H9 (cell line): ENCODE measurements around the gene UBL4A. TPM values are rescaled to one million over a fixed set of nuclear protein-coding genes. Genes with fewer than 3 reads are reported as not detected.

Experiments used
- DNase-seq: peaks from one replicate; pipeline ENCODE4 v3.0.0-alpha.2; 2017
- H2AFZ ChIP-seq: one replicate; pipeline ENCODE4 v1.6.1; 2013; ENCODE audit warnings: mild to moderate bottlenecking, low read length, control low read depth, moderate library complexity
- H2AK5ac ChIP-seq: 2 replicates; pipeline ENCODE4 v1.6.1; 2013; ENCODE audit warnings: low read length, control low read depth, mixed read lengths; ENCODE audit not compliant: insufficient read length
- H2BK120ac ChIP-seq: one replicate; pipeline ENCODE4 v1.6.1; 2013; ENCODE audit warnings: low read depth, mild to moderate bottlenecking, low read length, control low read depth, inconsistent platforms; ENCODE audit not compliant: poor library complexity, severe bottlenecking
- H2BK12ac ChIP-seq: 2 replicates; pipeline ENCODE4 v1.6.1; 2013; ENCODE audit warnings: low read length, control low read depth, mixed read lengths, low read depth; ENCODE audit not compliant: insufficient read length
- H2BK15ac ChIP-seq: 2 replicates; pipeline ENCODE4 v1.6.1; 2013; ENCODE audit warnings: low read depth, low read length, control low read depth
- H2BK20ac ChIP-seq: one replicate; pipeline ENCODE4 v1.6.1; 2013; ENCODE audit warnings: low read depth, mild to moderate bottlenecking, low read length, control low read depth, inconsistent platforms; ENCODE audit not compliant: poor library complexity, severe bottlenecking
- H2BK5ac ChIP-seq: 2 replicates; pipeline ENCODE4 v1.6.1; 2013; ENCODE audit warnings: low read length, control low read depth, mixed read lengths; ENCODE audit not compliant: insufficient read length
- H3K14ac ChIP-seq: 2 replicates; pipeline ENCODE4 v1.6.1; 2013; ENCODE audit warnings: low read length, control low read depth; ENCODE audit not compliant: insufficient read depth
- H3K18ac ChIP-seq: 2 replicates; pipeline ENCODE4 v1.6.1; 2013; ENCODE audit warnings: low read depth, mild to moderate bottlenecking, mixed read lengths, low read length, control low read depth; ENCODE audit not compliant: insufficient read length
- H3K23ac ChIP-seq: 2 replicates; pipeline ENCODE4 v1.6.1; 2013; ENCODE audit warnings: low read length, control low read depth, mixed read lengths, low read depth; ENCODE audit not compliant: insufficient read length
- H3K23me2 ChIP-seq: 2 replicates; pipeline ENCODE4 v1.6.1; 2013; ENCODE audit warnings: low read depth, mild to moderate bottlenecking, mixed read lengths, low read length, control low read depth; ENCODE audit not compliant: insufficient read length, poor library complexity, severe bottlenecking
- H3K27ac ChIP-seq: 2 replicates; pipeline ENCODE4 v1.5.1; 2013; ENCODE audit warnings: low read length, control low read depth, mixed read lengths, low read depth; ENCODE audit not compliant: insufficient read length
- H3K27me3 ChIP-seq: 2 replicates; pipeline ENCODE4 v1.6.1; 2013; ENCODE audit warnings: low read length, control low read depth, inconsistent platforms; ENCODE audit not compliant: insufficient read depth
- H3K4ac ChIP-seq: 2 replicates; pipeline ENCODE4 v1.6.1; 2013; ENCODE audit warnings: low read depth, mild to moderate bottlenecking, control low read depth, inconsistent platforms, low read length, moderate library complexity
- H3K4me1 ChIP-seq: 2 replicates; pipeline ENCODE4 v1.6.1; 2013; ENCODE audit warnings: low read length, control low read depth, inconsistent platforms; ENCODE audit not compliant: insufficient read depth
- H3K4me2 ChIP-seq: 2 replicates; pipeline ENCODE4 v1.6.1; 2013; ENCODE audit warnings: low read length, control low read depth, mixed read lengths; ENCODE audit not compliant: insufficient read length, insufficient read depth
- H3K56ac ChIP-seq: 2 replicates; pipeline ENCODE4 v1.6.1; 2013; ENCODE audit warnings: low read depth, mild to moderate bottlenecking, mixed read lengths, low read length, control low read depth; ENCODE audit not compliant: insufficient read length
- H3K79me1 ChIP-seq: 2 replicates; pipeline ENCODE4 v1.6.1; 2013; ENCODE audit warnings: low read depth, mild to moderate bottlenecking, moderate library complexity, low read length, control low read depth, inconsistent platforms; ENCODE audit not compliant: insufficient read depth, poor library complexity, severe bottlenecking
- H3K79me2 ChIP-seq: 2 replicates; pipeline ENCODE4 v1.6.1; 2013; ENCODE audit warnings: low read length, control low read depth, inconsistent platforms; ENCODE audit not compliant: insufficient read depth
- H3K9ac ChIP-seq: 2 replicates; pipeline ENCODE4 v1.6.1; 2013; ENCODE audit warnings: low read length, control low read depth, mixed read lengths; ENCODE audit not compliant: insufficient read length; ENCODE audit errors: extremely low read depth
- H3K9me3 ChIP-seq: one replicate; pipeline ENCODE4 v1.6.1; 2013; ENCODE audit warnings: low read depth, low read length, inconsistent platforms; ENCODE audit not compliant: control insufficient read depth
- H3T11ph ChIP-seq: one replicate; pipeline ENCODE4 v1.6.1; 2013; ENCODE audit warnings: mild to moderate bottlenecking, low read length, control low read depth, inconsistent platforms
- H4K20me1 ChIP-seq: one replicate; pipeline ENCODE4 v1.6.1; 2013; ENCODE audit not compliant: control insufficient read depth, insufficient read length, insufficient read depth
- H4K5ac ChIP-seq: 2 replicates; pipeline ENCODE4 v1.6.1; 2013; ENCODE audit warnings: low read depth, mild to moderate bottlenecking, mixed read lengths, low read length, control low read depth; ENCODE audit not compliant: insufficient read length
- H4K8ac ChIP-seq: replicated peaks from 2 replicates; pipeline ENCODE4 v1.6.1; 2013; ENCODE audit warnings: low read length, control low read depth, mixed read lengths, low read depth; ENCODE audit not compliant: insufficient read length
- H4K91ac ChIP-seq: 2 replicates; pipeline ENCODE4 v1.6.1; 2013; ENCODE audit warnings: low read depth, mild to moderate bottlenecking, moderate library complexity, mixed read lengths, low read length, control low read depth; ENCODE audit not compliant: insufficient read length
- H3K27ac Mint-ChIP-seq, 3 experiments: 2 replicates in 2 of 3; 3 replicates in 1 of 3; pipeline ENCODE4 v1.8.0; 2020 to 2021; ENCODE audit warnings: mixed read lengths in 3 of 3, mild to moderate bottlenecking in 1 of 3, moderate library complexity in 1 of 3
- H3K27me3 Mint-ChIP-seq: 2 replicates; pipeline ENCODE4 v1.8.0; 2021; ENCODE audit warnings: low read depth, mild to moderate bottlenecking, moderate library complexity, mixed read lengths
- H3K36me3 Mint-ChIP-seq, 3 experiments: 2 replicates in 2 of 3; 3 replicates in 1 of 3; pipeline ENCODE4 v1.8.0; 2020 to 2021; ENCODE audit warnings: low read depth in 3 of 3, mixed read lengths in 3 of 3; ENCODE audit not compliant: insufficient read depth in 1 of 3
- H3K4me1 Mint-ChIP-seq, 2 experiments: 2 replicates each; pipeline ENCODE4 v1.8.0; 2020; ENCODE audit warnings: mixed read lengths in 2 of 2
- H3K4me3 Mint-ChIP-seq, 2 experiments: 2 replicates in 1 of 2; 3 replicates in 1 of 2; pipeline ENCODE4 v1.8.0; 2020 to 2021; ENCODE audit warnings: mild to moderate bottlenecking in 2 of 2, mixed read lengths in 2 of 2, moderate library complexity in 1 of 2
- H3K9me3 Mint-ChIP-seq, 2 experiments: 2 replicates in 1 of 2; 3 replicates in 1 of 2; pipeline ENCODE4 v1.8.0; 2020; ENCODE audit warnings: mild to moderate bottlenecking in 2 of 2, mixed read lengths in 2 of 2, moderate library complexity in 1 of 2
- WGBS: extraction: QIAGEN DNeasy Blood & Tissue Kit; methylation state at CpG from one replicate; pipeline ENCODE4 v1.1.7; 2013; ENCODE audit warnings: missing lambda C conversion rate, low lambda C conversion rate, mixed read lengths; ENCODE audit not compliant: insufficient read length; ENCODE audit errors: extremely low coverage; 5-methylcytosine and 5-hydroxymethylcytosine counted together
- total RNA-seq: library from RNA; stranded (reverse); gene quantifications from 2 replicates; pipeline ENCODE4 v1.2.1, GENCODE V29; 2021
- TF ChIP-seq, protein P1 (sequence below): fragments of 200-600 bp; sonication (generic); conservative IDR thresholded peaks from 3 replicates; pipeline ENCODE4 v1.8.0; 2021; ENCODE audit warnings: antibody characterized with exemption, mild to moderate bottlenecking

Gene UBL4A
- total RNA-seq, 1 experiment from 2014 or later: 30.9 TPM

DNA sequence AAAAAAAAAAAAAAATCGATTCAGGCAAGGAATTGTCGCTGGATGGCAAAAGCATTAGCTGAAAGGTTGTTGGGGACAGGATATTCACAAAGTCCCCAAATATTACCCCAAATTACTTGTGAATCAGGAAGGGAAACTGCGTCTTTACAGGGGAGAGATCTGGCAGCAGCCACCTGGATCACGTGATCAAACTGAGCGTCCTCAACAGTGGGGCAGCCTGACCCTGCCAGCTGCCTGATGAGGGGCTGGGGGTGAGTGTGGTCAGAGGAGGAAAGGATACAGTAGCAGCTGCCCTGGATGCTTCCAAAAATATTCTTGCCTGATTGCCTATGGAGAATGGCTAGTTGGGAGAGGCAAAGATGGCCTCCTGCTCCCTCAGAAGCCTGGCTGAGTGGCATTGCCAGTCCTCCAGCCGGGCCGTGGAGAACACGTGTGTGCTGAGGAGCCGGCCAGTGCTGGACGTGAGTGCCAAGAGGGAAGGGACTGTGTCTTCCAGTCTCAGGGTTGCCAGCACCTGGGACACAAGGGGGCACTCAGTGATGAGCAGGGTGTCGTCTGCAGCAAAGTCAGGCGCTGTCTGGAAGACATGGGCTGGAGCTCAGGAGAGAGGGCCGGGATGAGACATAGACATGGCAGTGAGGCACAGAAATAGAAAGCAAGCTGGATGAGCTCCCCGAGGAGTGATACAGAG, 4.4 kb downstream of the UBL4A start:
- peaks cover 3 to 15% (median 10%) of the 10 kb centered on the region in 3 experiments; a peak in 6 of 7 replicates for H3K36me3 Mint-ChIP-seq
- peak overlapping the region in 1 of 3 experiments; percentile 46; a peak in 1 of 7 replicates for H3K27ac Mint-ChIP-seq
- Histone ChIP-seq H3K18ac (no peak overlapping the region), H3K4me1 (no peaks in the 10 kb centered on the region; the same call in 1 of the 2 replicates), H3K23me2 (peaks cover 4% of the 10 kb centered on the region), H2BK12ac (no peak overlapping the region), H2BK5ac (no peak overlapping the region), H2BK20ac (no peak overlapping the region), H4K20me1 (no peaks in the 10 kb centered on the region), H3K4ac (no peak overlapping the region), H2BK120ac (no peak overlapping the region), H3K23ac (no peak overlapping the region), H3K14ac (no peak overlapping the region), H4K5ac (no peak overlapping the region), H3K27me3 (no peaks in the 10 kb centered on the region), H3K27ac (no peak overlapping the region), H3K79me1 (no peaks in the 10 kb centered on the region), H4K8ac (no peak overlapping the region), H3K56ac (no peak overlapping the region), H2BK15ac (no peak overlapping the region), H2AFZ (no peak overlapping the region), H4K91ac (no peak overlapping the region), H3K9me3 (peaks cover 37% of the 10 kb centered on the region), H3K4me2 (no peak overlapping the region), H3K9ac (no peak overlapping the region), H3K79me2 (no peaks in the 10 kb centered on the region), H3T11ph (no peak overlapping the region), H2AK5ac (no peak overlapping the region)
- TF ChIP-seq, protein P1, sequence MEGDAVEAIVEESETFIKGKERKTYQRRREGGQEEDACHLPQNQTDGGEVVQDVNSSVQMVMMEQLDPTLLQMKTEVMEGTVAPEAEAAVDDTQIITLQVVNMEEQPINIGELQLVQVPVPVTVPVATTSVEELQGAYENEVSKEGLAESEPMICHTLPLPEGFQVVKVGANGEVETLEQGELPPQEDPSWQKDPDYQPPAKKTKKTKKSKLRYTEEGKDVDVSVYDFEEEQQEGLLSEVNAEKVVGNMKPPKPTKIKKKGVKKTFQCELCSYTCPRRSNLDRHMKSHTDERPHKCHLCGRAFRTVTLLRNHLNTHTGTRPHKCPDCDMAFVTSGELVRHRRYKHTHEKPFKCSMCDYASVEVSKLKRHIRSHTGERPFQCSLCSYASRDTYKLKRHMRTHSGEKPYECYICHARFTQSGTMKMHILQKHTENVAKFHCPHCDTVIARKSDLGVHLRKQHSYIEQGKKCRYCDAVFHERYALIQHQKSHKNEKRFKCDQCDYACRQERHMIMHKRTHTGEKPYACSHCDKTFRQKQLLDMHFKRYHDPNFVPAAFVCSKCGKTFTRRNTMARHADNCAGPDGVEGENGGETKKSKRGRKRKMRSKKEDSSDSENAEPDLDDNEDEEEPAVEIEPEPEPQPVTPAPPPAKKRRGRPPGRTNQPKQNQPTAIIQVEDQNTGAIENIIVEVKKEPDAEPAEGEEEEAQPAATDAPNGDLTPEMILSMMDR: no peak
- WGBS: no CpG with 5 or more reads among the region's 14 CpGs
- peaks cover 6 to 15% of the 10 kb centered on the region in 2 experiments for H3K4me1 Mint-ChIP-seq
- peaks cover 67 to 79% of the 10 kb centered on the region in 2 experiments for H3K9me3 Mint-ChIP-seq
- DNase-seq: peak; percentile 26
- peaks cover 10% of the 10 kb centered on the region for H3K27me3 Mint-ChIP-seq
- H3K4me3 Mint-ChIP-seq: no peak overlapping the region
